ENCODE results near the gene GALNT7.

- no peak for TF ChIP-seq CTCF (IDR thresholded peaks at IDR 0.05)
- TF ChIP-seq EP300 (IDR thresholded peaks at IDR 0.05): no peak
These were observed 178.9 kb downstream of the GALNT7 start for GRCh38 chr4:173347467-173347866.

All from ovary (tissue), 3 donors.